Measurements from ENCODE around the gene NPTX1. TPM values are rescaled to one million over a fixed set of nuclear protein-coding genes. Genes with fewer than 3 reads are reported as not detected.

The NPTX1 gene
- polyA plus RNA-seq, 4 donors, result 0.44 to 1.3 (median 0.89) TPM

Other genes with a start within 250 kb of the NPTX1 start
- gene RNF213, start 215.8 kb downstream of the NPTX1 start, polyA plus RNA-seq (ENCODE audit: insufficient read length in 4 of 4), result 10 to 100 TPM; 44.5 to 79.9 (median 61.2) TPM
- 10 to 100 TPM; 24.0 to 41.2 (median 29.6) TPM for gene ENDOV, start 61.4 kb downstream of the NPTX1 start, polyA plus RNA-seq (ENCODE audit: insufficient read length in 4 of 4)
- 10 to 100 TPM; 15.1 to 21.2 (median 16.9) TPM for gene RPTOR, start 68.2 kb upstream of the NPTX1 start, polyA plus RNA-seq (ENCODE audit: insufficient read length in 4 of 4)